Tibial artery (tissue), 4 donors: Measurements from ENCODE around the gene TTC3.

Experiments
- DNase-seq, 2 donors: peaks; one replicate each; pipeline ENCODE4 v3.0.0-alpha.2; 2019
- H3K27ac ChIP-seq, 2 donors: fragments of 200-600 bp; sonication (generic) in 1 of 2; 1 replicate in 1 of 2; 2 replicates in 1 of 2; pipeline ENCODE4 v1.5.1; 2018 to 2019; ENCODE audit warnings: mild to moderate bottlenecking in 1 of 2
- H3K27me3 ChIP-seq, 2 donors: fragments of 200-600 bp; sonication (generic) in 1 of 2; one replicate each; pipeline versions ENCODE4 v1.5.1 to v1.6.0; 2016 to 2019
- H3K36me3 ChIP-seq, 3 donors: fragments of 200-600 bp; sonication (generic) in 2 of 3; one replicate each; pipeline ENCODE4 v1.5.1; 2016 to 2019; ENCODE audit warnings: mild to moderate bottlenecking in 2 of 3
- H3K4me1 ChIP-seq, 4 donors: fragments of 200-600 bp; sonication (generic) in 2 of 4; 1 replicate in 3 of 4; 2 replicates in 1 of 4; pipeline ENCODE4 v1.5.1; 2016 to 2019
- H3K4me3 ChIP-seq, 2 donors: fragments of 200-600 bp; sonication (generic) in 1 of 2; 1 replicate in 1 of 2; 2 replicates in 1 of 2; pipeline ENCODE4 v1.5.1; 2018 to 2019; ENCODE audit warnings: mild to moderate bottlenecking in 2 of 2
- H3K9me3 ChIP-seq, 3 donors: fragments of 200-600 bp; sonication (generic) in 1 of 3; one replicate each; pipeline ENCODE4 v1.5.1; 2016 to 2019
- CTCF ChIP-seq, 2 experiments: fragments of 200-600 bp in 1 of 2; fragments of 450-650 bp in 1 of 2; IDR thresholded peaks; one replicate each; pipeline ENCODE4 v1.5.1; 2017 to 2019; ENCODE audit warnings: antibody characterized with exemption in 2 of 2, mild to moderate bottlenecking in 1 of 2, moderate library complexity in 1 of 2
- intact Hi-C: fragments of 100-400 bp; cut with DNase I; formaldehyde crosslinking; loops from one replicate; pipeline ENCODE4 v1.15.0; 2023; ENCODE audit warnings: low total_unique reads

The TTC3 gene

DNA sequence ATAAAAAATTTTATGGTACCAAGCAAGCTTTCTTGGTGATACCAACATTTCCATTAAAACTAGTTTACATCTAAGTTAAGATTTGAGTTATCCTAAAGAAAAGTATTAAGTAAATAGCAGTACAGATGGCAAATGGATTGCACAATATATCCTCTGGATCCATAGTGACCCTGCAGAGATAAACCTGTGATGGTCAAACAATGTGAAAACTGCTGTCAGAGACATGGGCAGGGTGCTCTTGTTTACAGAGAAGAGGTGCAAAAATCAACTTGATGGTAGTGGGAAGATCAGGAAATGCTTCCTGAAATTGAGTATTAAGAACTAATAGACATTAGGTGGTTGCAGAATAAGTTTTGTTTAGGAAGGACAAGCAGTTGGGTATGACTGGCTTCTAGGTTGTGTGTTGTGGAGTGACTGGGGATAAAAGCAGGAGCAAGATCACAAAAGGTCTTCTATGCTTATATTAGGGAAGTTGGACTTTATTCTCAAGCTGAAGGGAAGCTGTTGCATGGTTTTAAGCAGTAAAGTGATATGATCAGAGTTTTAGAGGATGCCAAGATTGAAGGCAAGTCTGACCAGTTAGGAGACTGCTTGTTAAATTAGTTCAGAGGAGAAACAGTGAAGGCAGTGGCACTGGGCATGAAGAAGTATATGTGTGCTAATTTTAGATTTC is 9.9 kb downstream of the TTC3 start:
- TF ChIP-seq CTCF (IDR thresholded peaks at IDR 0.05) = no peak
- Histone ChIP-seq H3K36me3 (no peaks in the 10 kb centered on the region), H3K4me3 (no peak overlapping the region), H3K4me1 (peaks cover 0 to 15% (median 10%) of the 10 kb centered on the region in 4 donors), H3K9me3 (no peaks in the 10 kb centered on the region), H3K27me3 (no peaks in the 10 kb centered on the region), H3K27ac (no peak overlapping the region)
- DNase-seq = no peak
- intact Hi-C loops = no loop called here

DNA sequence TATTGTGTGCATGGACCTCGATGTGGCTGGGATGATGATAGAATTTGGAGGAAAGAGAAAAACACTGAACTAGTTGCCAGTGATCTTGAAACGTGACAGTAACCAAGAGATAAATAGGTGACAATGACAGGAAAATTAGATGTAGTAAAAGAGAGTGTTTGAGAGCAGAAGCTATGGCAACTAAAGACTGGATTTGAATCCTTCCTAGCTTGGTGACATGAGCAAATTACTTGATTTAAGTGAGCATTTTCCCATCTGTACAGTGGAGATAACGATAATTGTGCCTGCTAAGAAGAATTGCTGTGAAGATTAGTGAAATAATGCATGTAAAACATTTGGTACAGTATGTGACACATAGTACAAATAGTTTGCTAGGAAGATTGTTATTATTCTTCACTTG is 12.7 kb downstream of the TTC3 start:
- Histone ChIP-seq H3K4me3 (no peak overlapping the region), H3K4me1 (peaks cover 0 to 15% (median 10%) of the 10 kb centered on the region in 4 donors), H3K9me3 (no peaks in the 10 kb centered on the region), H3K27ac (no peak overlapping the region), H3K36me3 (peaks cover 0 to 4% (median 0%) of the 10 kb centered on the region in 3 donors), H3K27me3 (no peaks in the 10 kb centered on the region)
- no peak for TF ChIP-seq CTCF (IDR thresholded peaks at IDR 0.05)
- intact Hi-C loops = no loop called here
- DNase-seq = no peak

DNA sequence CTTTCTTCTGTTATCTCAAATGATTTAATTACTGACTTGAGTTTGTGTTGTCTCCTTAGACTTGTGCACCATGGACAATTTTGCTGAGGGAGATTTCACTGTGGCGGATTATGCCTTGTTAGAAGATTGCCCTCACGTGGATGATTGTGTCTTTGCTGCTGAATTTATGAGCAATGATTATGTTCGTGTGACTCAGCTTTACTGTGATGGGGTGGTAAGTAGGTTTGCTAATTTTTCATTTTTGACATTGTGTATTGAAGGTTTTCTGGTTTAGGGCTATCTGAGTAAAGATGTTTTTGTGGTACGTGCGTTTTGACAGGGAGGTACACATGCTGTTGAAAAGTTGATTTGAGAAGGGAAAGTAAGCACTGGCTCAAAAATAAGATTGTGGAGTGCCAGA is 14.1 kb downstream of the TTC3 start:
- no peak overlapping the region for H3K27ac ChIP-seq
- TF ChIP-seq CTCF (IDR thresholded peaks at IDR 0.05) = peak in 1 of 2 experiments; percentile 9
- no peak for DNase-seq

GRCh38 chr21:37088186-37088735 is 15.2 kb downstream of the TTC3 start:
- Histone ChIP-seq H3K27me3 (no peaks in the 10 kb centered on the region), H3K9me3 (no peaks in the 10 kb centered on the region), H3K36me3 (peaks cover 0 to 16% (median 0%) of the 10 kb centered on the region in 3 donors), H3K4me3 (no peak overlapping the region), H3K4me1 (peaks cover 0 to 5% (median 4%) of the 10 kb centered on the region in 4 donors), H3K27ac (no peak overlapping the region)
- no peak for DNase-seq
- intact Hi-C loops = no loop called here
- no peak for TF ChIP-seq CTCF (IDR thresholded peaks at IDR 0.05)

More for the DNA sequence above, 14.1 kb downstream of the TTC3 start:
- Histone ChIP-seq H3K36me3 (peaks cover 0 to 13% (median 0%) of the 10 kb centered on the region in 3 donors), H3K9me3 (no peaks in the 10 kb centered on the region), H3K4me3 (no peak overlapping the region), H3K27me3 (no peaks in the 10 kb centered on the region), H3K4me1 (peaks cover 0 to 14% (median 10%) of the 10 kb centered on the region in 4 donors)
- intact Hi-C loops = no loop called here

GRCh38 chr21:37093977-37094376 is 20.9 kb downstream of the TTC3 start:
- no peak for DNase-seq
- intact Hi-C loops = no loop called here
- Histone ChIP-seq H3K4me1 (no peaks in the 10 kb centered on the region), H3K27me3 (no peaks in the 10 kb centered on the region), H3K4me3 (no peak overlapping the region), H3K9me3 (no peaks in the 10 kb centered on the region), H3K27ac (no peak overlapping the region), H3K36me3 (peaks cover 18 to 46% (median 31%) of the 10 kb centered on the region in 3 donors)
- no peak for TF ChIP-seq CTCF (IDR thresholded peaks at IDR 0.05)
